ENCODE results near the gene CT45A7.
"Not testable (repeated sequence)": the region's sequence is repeated elsewhere in the genome, so short reads cannot be mapped to it uniquely, and the experiment has no call there.

The CT45A7 gene

DNA sequence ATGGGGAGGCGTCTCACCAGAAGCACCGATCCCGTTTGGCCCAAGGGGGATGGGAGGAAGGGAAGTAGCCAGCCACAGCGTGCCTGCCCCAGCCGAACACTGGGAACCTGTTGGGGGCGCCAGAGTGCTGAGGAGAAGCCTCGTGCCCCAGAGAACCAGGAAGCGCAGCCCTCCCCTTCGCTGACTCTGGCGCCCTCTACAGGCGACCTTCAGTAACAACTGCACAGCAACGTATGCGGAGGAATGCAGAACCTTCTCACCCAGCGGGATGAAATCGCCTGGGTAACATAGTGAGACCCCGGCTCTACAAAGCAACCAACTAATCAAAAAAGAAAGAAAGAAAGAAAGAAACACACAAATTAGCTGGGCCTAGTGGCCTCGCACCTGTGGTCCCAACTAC, at the start of gene CT45A7:
CT45A7 (minus strand) TSS at position 101 of the 400 bp plus-strand sequence. CDS start 3,747 bp downstream, outside the sequence.
- not testable (repeated sequence) for DNase-seq

GRCh38 chrX:135882741-135883140, 45.7 kb upstream of the CT45A7 start:
- not testable (repeated sequence) for DNase-seq

DNA sequence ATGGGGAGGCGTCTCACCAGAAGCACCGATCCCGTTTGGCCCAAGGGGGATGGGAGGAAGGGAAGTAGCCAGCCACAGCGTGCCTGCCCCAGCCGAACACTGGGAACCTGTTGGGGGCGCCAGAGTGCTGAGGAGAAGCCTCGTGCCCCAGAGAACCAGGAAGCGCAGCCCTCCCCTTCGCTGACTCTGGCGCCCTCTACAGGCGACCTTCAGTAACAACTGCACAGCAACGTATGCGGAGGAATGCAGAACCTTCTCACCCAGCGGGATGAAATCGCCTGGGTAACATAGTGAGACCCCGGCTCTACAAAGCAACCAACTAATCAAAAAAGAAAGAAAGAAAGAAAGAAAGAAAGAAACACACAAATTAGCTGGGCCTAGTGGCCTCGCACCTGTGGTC, 34.6 kb upstream of the CT45A7 start, which contains the start of gene CT45A9:
CT45A9 (minus strand) TSS at position 101 of the 400 bp plus-strand sequence. CDS start 3,751 bp downstream, outside the sequence.
- DNase-seq = not testable (repeated sequence)

DNA sequence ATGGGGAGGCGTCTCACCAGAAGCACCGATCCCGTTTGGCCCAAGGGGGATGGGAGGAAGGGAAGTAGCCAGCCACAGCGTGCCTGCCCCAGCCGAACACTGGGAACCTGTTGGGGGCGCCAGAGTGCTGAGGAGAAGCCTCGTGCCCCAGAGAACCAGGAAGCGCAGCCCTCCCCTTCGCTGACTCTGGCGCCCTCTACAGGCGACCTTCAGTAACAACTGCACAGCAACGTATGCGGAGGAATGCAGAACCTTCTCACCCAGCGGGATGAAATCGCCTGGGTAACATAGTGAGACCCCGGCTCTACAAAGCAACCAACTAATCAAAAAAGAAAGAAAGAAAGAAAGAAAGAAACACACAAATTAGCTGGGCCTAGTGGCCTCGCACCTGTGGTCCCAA, 17.4 kb upstream of the CT45A7 start, which contains the start of gene CT45A8:
CT45A8 (minus strand) TSS at position 101 of the 400 bp plus-strand sequence. CDS start 3,755 bp downstream, outside the sequence.
- not testable (repeated sequence) for DNase-seq

GRCh38 chrX:135819912-135820311, 17.2 kb downstream of the CT45A7 start, which contains the start of gene CT45A2:
Gene CT45A2 (minus strand): TSS chrX:135820012. CDS start chrX:135816265, 3,747 bp downstream.
- not testable (repeated sequence) for DNase-seq

DNA sequence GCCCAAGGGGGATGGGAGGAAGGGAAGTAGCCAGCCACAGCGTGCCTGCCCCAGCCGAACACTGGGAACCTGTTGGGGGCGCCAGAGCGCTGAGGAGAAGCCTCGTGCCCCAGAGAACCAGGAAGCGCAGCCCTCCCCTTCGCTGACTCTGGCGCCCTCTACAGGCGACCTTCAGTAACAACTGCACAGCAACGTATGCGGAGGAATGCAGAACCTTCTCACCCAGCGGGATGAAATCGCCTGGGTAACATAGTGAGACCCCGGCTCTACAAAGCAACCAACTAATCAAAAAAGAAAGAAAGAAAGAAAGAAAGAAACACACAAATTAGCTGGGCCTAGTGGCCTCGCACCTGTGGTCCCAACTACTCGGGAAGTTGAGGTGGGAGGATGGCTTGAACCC, 34.4 kb downstream of the CT45A7 start, which contains the start of gene CT45A6:
CT45A6 (minus strand) TSS at position 101 of the 400 bp plus-strand sequence. CDS start 3,794 bp downstream, outside the sequence.
- not testable (repeated sequence) for DNase-seq

GRCh38 chrX:135785403-135785802, 51.7 kb downstream of the CT45A7 start, which contains the start of gene CT45A5:
Gene CT45A5 (minus strand): TSS chrX:135785503. CDS start chrX:135781729, 3,774 bp downstream.
- not testable (repeated sequence) for DNase-seq
